Gastrocnemius medialis (tissue), 4 donors: Measurements from ENCODE around the gene MED12L. TPM values are rescaled to one million over a fixed set of nuclear protein-coding genes. Genes with fewer than 3 reads are reported as not detected.
"Not testable (repeated sequence)": the region's sequence is repeated elsewhere in the genome, so short reads cannot be mapped to it uniquely, and the experiment has no call there.

ENCODE experiments used
- ATAC-seq, 2 donors: fragments of 150-250 bp; one replicate each; pipeline ENCODE4 v1.9.1; 2016
- DNase-seq, 2 donors: peaks; one replicate each; pipeline ENCODE4 v3.0.0-alpha.2; 2019
- H3K27ac ChIP-seq, 4 donors: fragments of 200-600 bp; sonication (generic); 1 replicate in 1 of 4; 2 replicates in 3 of 4; pipeline ENCODE4 v1.5.1; 2016 to 2018; ENCODE audit warnings: mild to moderate bottlenecking in 2 of 4, moderate library complexity in 1 of 4
- H3K27me3 ChIP-seq, 3 donors: fragments of 200-600 bp; sonication (generic) in 2 of 3; 1 replicate in 1 of 3; 2 replicates in 2 of 3; pipeline versions ENCODE4 v1.5.1 to v1.6.0; 2016 to 2019; ENCODE audit warnings: mild to moderate bottlenecking in 1 of 3, moderate library complexity in 1 of 3
- H3K36me3 ChIP-seq, 2 donors: fragments of 200-600 bp; sonication (generic) in 1 of 2; one replicate each; pipeline ENCODE4 v1.5.1; 2017 to 2018
- H3K4me1 ChIP-seq, 2 donors: fragments of 200-600 bp; sonication (generic) in 1 of 2; one replicate each; pipeline ENCODE4 v1.5.1; 2016 to 2017; ENCODE audit warnings: mild to moderate bottlenecking in 2 of 2
- H3K4me3 ChIP-seq, 4 donors: fragments of 200-600 bp; sonication (generic) in 3 of 4; 1 replicate in 1 of 4; 2 replicates in 3 of 4; pipeline ENCODE4 v1.5.1; 2016 to 2019; ENCODE audit warnings: mild to moderate bottlenecking in 2 of 4
- H3K9me3 ChIP-seq, 3 donors: fragments of 200-600 bp; sonication (generic) in 2 of 3; 1 replicate in 1 of 3; 2 replicates in 2 of 3; pipeline ENCODE4 v1.5.1; 2016 to 2019
- CTCF ChIP-seq, 5 experiments: fragments of 450-650 bp in 3 of 5; fragments of 200-600 bp in 2 of 5; sonication (generic) in 2 of 5; IDR thresholded peaks in 4 of 5; conservative IDR thresholded peaks in 1 of 5; 1 replicate in 4 of 5; 2 replicates in 1 of 5; pipeline ENCODE4 v1.5.1; 2016 to 2019; ENCODE audit warnings: antibody characterized with exemption in 5 of 5, mild to moderate bottlenecking in 3 of 5, moderate library complexity in 3 of 5
- POLR2A ChIP-seq, 2 donors: fragments of 450-650 bp; IDR thresholded peaks; one replicate each; pipeline ENCODE4 v1.6.1; 2017; ENCODE audit warnings: antibody characterized with exemption in 2 of 2, mild to moderate bottlenecking in 2 of 2, moderate library complexity in 2 of 2
- in situ Hi-C, 4 donors: fragments of 200-750 bp; cut with MboI; loops; one replicate each; pipeline versions ENCODE4 v1.15.0 to v1.8.0; 2017; ENCODE audit warnings: low sequenced_read_pairs in 4 of 4
- intact Hi-C: fragments of 100-400 bp; cut with DNase I; formaldehyde crosslinking; loops from one replicate; pipeline ENCODE4 v1.15.1; 2023; ENCODE audit warnings: low total_unique reads
- total RNA-seq, 4 donors: library from RNA; depleted of rRNA; stranded (reverse); fragments of >200 nt; gene quantifications; one replicate each; pipeline versions ENCODE4 v1.1.0 to v1.2.3, GENCODE V29; 2016

MED12L gene
- total RNA-seq, 4 donors from 2014 or later = 0.05 to 1.2 (median 0.10) TPM

GRCh38 chr3:151067158-151067557 is 18.3 kb upstream of the MED12L start:
- ATAC-seq = no peak
- H3K36me3 ChIP-seq = no peaks in the 10 kb centered on the region
- no peak overlapping the region for H3K27ac ChIP-seq
- H3K9me3 ChIP-seq = no peaks in the 10 kb centered on the region
- intact Hi-C loops (no loop called here), in situ Hi-C loops (no loop called here)
- DNase-seq = no peak
- H3K27me3 ChIP-seq = no peaks in the 10 kb centered on the region
- no peaks in the 10 kb centered on the region for H3K4me1 ChIP-seq
- no peak for TF ChIP-seq POLR2A (IDR thresholded peaks at IDR 0.05)
- TF ChIP-seq CTCF (IDR thresholded peaks at IDR 0.05 in 4 of 5, conservative IDR thresholded peaks at IDR 0.05 in 1 of 5) = no peak
- no peak overlapping the region for H3K4me3 ChIP-seq

- H3K9me3 ChIP-seq, ATAC-seq, H3K27ac ChIP-seq, DNase-seq, H3K36me3 ChIP-seq, H3K4me1 ChIP-seq, intact Hi-C loops, in situ Hi-C loops, H3K4me3 ChIP-seq, H3K27me3 ChIP-seq: not testable (repeated sequence)
These were observed 12.6 kb upstream of the MED12L start for GRCh38 chr3:151072842-151073241.

GRCh38 chr3:151074256-151074655 is 11.2 kb upstream of the MED12L start:
- in situ Hi-C loops = no loop called here
- no peaks in the 10 kb centered on the region for H3K27me3 ChIP-seq
- no peak overlapping the region for H3K4me3 ChIP-seq
- ATAC-seq (no peak), DNase-seq (no peak)
- H3K36me3 ChIP-seq = no peaks in the 10 kb centered on the region
- H3K9me3 ChIP-seq = no peaks in the 10 kb centered on the region
- no peaks in the 10 kb centered on the region for H3K4me1 ChIP-seq
- intact Hi-C loops = no loop called here
- TF ChIP-seq CTCF (IDR thresholded peaks at IDR 0.05 in 4 of 5, conservative IDR thresholded peaks at IDR 0.05 in 1 of 5) = no peak
- no peak for TF ChIP-seq POLR2A (IDR thresholded peaks at IDR 0.05)
- H3K27ac ChIP-seq = no peak overlapping the region

GRCh38 chr3:151075869-151076562 is 9.4 kb upstream of the MED12L start:
- Histone ChIP-seq H3K4me3 (no peak overlapping the region), H3K9me3 (no peaks in the 10 kb centered on the region), H3K27ac (no peak overlapping the region), H3K36me3 (no peaks in the 10 kb centered on the region), H3K27me3 (no peaks in the 10 kb centered on the region), H3K4me1 (no peaks in the 10 kb centered on the region)
- in situ Hi-C loops = no loop called here
- TF ChIP-seq POLR2A (IDR thresholded peaks at IDR 0.05) (no peak), CTCF (IDR thresholded peaks at IDR 0.05 in 4 of 5, conservative IDR thresholded peaks at IDR 0.05 in 1 of 5) (no peak)
- intact Hi-C loops = no loop called here
- no peak for ATAC-seq
- no peak for DNase-seq

- no peaks in the 10 kb centered on the region for H3K36me3 ChIP-seq
- TF ChIP-seq POLR2A (IDR thresholded peaks at IDR 0.05) (no peak), CTCF (IDR thresholded peaks at IDR 0.05 in 4 of 5, conservative IDR thresholded peaks at IDR 0.05 in 1 of 5) (no peak)
- H3K4me3 ChIP-seq = no peak overlapping the region
- DNase-seq (no peak), ATAC-seq (no peak)
- no peaks in the 10 kb centered on the region for H3K9me3 ChIP-seq
- intact Hi-C loops (no loop called here), in situ Hi-C loops (no loop called here)
- no peak overlapping the region for H3K27ac ChIP-seq
- no peaks in the 10 kb centered on the region for H3K27me3 ChIP-seq
- H3K4me1 ChIP-seq = no peaks in the 10 kb centered on the region
These were observed 8.8 kb upstream of the MED12L start for GRCh38 chr3:151076626-151077025.

GRCh38 chr3:151081082-151081481 is 4.4 kb upstream of the MED12L start:
- ATAC-seq, in situ Hi-C loops, H3K36me3 ChIP-seq, DNase-seq, H3K27ac ChIP-seq, H3K4me3 ChIP-seq, H3K4me1 ChIP-seq, H3K9me3 ChIP-seq: not testable (repeated sequence)
- peaks cover 9 to 32% (median 20%) of the 10 kb centered on the region in 3 donors for H3K27me3 ChIP-seq
- intact Hi-C loops = loop anchor here (10.0 kb wide), 1 partner anchor 64 kb away; no protein-coding TSS in a partner anchor
